K562 (cell line): ENCODE results near the gene NUDT21. TPM values are rescaled to one million over a fixed set of nuclear protein-coding genes. Genes with fewer than 3 reads are reported as not detected.

Source experiments
- CEBPB ChIP-seq: fragments of 450-650 bp; IDR thresholded peaks from 2 replicates; pipeline ENCODE4 v1.6.1; 2016; ENCODE audit warnings: missing genetic modification characterization, missing compliant biosample characterization
- KLF13 ChIP-seq: fragments of 450-650 bp; IDR thresholded peaks from 2 replicates; pipeline ENCODE4 v1.6.1; 2016; ENCODE audit warnings: missing genetic modification characterization, low read depth, mild to moderate bottlenecking, missing compliant biosample characterization, moderate library complexity, borderline replicate concordance
- MAFG ChIP-seq: fragments of 450-650 bp; conservative IDR thresholded peaks from 2 replicates; pipeline ENCODE4 v1.6.1; 2016; ENCODE audit warnings: missing genetic modification characterization, missing compliant biosample characterization
- MIER1 ChIP-seq: fragments of 450-650 bp; IDR thresholded peaks from 2 replicates; pipeline ENCODE4 v1.6.1; 2016; ENCODE audit warnings: antibody characterized with exemption, mild to moderate bottlenecking, low read depth
- RHOXF2B ChIP-seq: fragments of 250-450 bp; sonication (Bioruptor Pico); conservative IDR thresholded peaks from 2 replicates; pipeline ENCODE4 v1.5.1; 2021
- TFAM ChIP-seq: fragments of 250-450 bp; sonication (Bioruptor Pico); conservative IDR thresholded peaks from 2 replicates; pipeline ENCODE4 v1.5.0; 2021; ENCODE audit warnings: mild to moderate bottlenecking, moderate library complexity
- WHSC1 ChIP-seq: IDR thresholded peaks from one replicate; pipeline ENCODE4 v1.6.1; 2012; ENCODE audit warnings: low read length, control low read depth, inconsistent platforms
- ZNF184 ChIP-seq: sonication (generic); formaldehyde crosslinking; IDR thresholded peaks from 2 replicates; pipeline ENCODE4 v1.5.0; 2020; ENCODE audit warnings: missing genetic modification reagents
- polyA plus RNA-seq, 8 experiments: library from polyadenylated mRNA; depleted of rRNA in 4 of 8; stranded (reverse) in 5 of 8; unstranded in 3 of 8; fragments of >200 nt; fragmentation: Nextera tagmentation in 2 of 8; fragmentation: Illumina TruSeq in 1 of 8; extraction: Ambion mirVana in 2 of 8; extraction: Trizol in 1 of 8; gene quantifications; 2 replicates each; pipeline versions ENCODE4 v1.2.1 to v1.2.3, GENCODE V29; 2011 to 2014; ENCODE audit warnings: inconsistent platforms in 1 of 8, missing spikeins in 1 of 8
- total RNA-seq, 7 experiments: library from RNA; depleted of rRNA in 6 of 7; stranded (reverse); fragments of >200 nt in 6 of 7; fragmentation: Illumina TruSeq in 2 of 7; extraction: Trizol in 2 of 7; gene quantifications; 2 replicates each; pipeline versions ENCODE4 v1.2.1 to v1.2.3, GENCODE V29; 2011 to 2021; ENCODE audit warnings: low replicate concordance in 1 of 7
- TF ChIP-seq, protein P1 (sequence below), 2 experiments: fragments of 200-800 bp in 1 of 2; sonication (Bioruptor generic) in 1 of 2; sonication (generic) in 1 of 2; formaldehyde crosslinking in 1 of 2; IDR thresholded peaks in 1 of 2; conservative IDR thresholded peaks in 1 of 2; 2 replicates each; pipeline versions ENCODE4 v1.5.0 to v1.6.1; 2016 to 2020; ENCODE audit warnings: missing compliant biosample characterization in 1 of 2, missing genetic modification characterization in 1 of 2, missing genetic modification reagents in 1 of 2
- TF ChIP-seq, protein P2 (sequence below): fragments of 450-650 bp; IDR thresholded peaks from 2 replicates; pipeline ENCODE4 v1.6.1; 2016; ENCODE audit warnings: low read depth
- TF ChIP-seq, protein P3 (sequence below), 2 experiments: fragments of 450-650 bp in 1 of 2; sonication (generic) in 1 of 2; formaldehyde crosslinking in 1 of 2; IDR thresholded peaks in 1 of 2; conservative IDR thresholded peaks in 1 of 2; 2 replicates each; pipeline versions ENCODE4 v1.6.1 to v1.8.1; 2016 to 2023; ENCODE audit warnings: mild to moderate bottlenecking in 2 of 2, moderate library complexity in 2 of 2, inconsistent platforms in 1 of 2, missing genetic modification reagents in 1 of 2
- TF ChIP-seq, protein P4 (sequence below): fragments of 450-650 bp; formaldehyde crosslinking; IDR thresholded peaks from 2 replicates; pipeline ENCODE4 v1.4.0; 2020; ENCODE audit warnings: mild to moderate bottlenecking, moderate library complexity

Gene NUDT21
- total and polyA plus RNA-seq, 9 of the 15 experiments (the other 6 are each of a cell fraction or from before 2014, with no cell fraction given), result 62.4 to 218 (median 121) TPM

DNA sequence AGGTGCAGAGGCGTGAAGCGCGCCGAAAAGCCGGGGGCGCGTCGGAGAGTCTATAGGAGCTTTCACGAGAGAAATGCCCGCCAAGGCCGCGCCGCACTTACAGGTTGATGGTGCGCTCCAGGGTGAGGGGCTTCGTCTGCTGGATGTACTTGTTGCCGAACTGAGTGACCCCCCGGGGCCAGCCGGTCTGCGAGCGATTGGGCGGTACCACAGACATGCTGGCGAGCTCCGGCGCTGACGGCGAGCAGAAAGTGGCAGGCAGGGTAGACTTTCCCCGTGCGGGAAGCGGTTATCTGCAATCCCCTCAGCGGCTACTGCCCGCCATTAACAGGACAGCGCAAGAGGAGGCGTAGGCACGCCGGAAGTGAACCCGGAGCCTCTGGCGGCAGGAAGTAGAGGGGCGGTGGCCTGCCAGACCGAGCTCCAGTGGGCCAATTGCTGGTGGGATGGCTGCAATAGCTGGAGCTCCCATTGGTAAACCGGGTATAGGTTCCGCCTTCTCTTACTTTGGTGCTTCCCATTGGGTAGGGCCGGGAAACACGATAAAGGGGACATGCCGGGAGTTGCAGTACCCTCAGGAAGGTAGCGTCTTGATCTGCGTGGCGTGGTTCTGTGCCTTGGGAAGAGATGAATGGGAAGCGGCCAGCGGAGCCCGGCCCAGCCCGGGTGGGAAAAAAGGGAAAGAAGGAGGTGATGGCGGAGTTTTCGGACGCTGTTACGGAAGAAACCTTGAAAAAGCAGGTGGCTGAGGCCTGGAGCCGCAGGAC, at the start of gene NUDT21, which contains the start of gene OGFOD1 (continued):
- TF ChIP-seq, protein P1, sequence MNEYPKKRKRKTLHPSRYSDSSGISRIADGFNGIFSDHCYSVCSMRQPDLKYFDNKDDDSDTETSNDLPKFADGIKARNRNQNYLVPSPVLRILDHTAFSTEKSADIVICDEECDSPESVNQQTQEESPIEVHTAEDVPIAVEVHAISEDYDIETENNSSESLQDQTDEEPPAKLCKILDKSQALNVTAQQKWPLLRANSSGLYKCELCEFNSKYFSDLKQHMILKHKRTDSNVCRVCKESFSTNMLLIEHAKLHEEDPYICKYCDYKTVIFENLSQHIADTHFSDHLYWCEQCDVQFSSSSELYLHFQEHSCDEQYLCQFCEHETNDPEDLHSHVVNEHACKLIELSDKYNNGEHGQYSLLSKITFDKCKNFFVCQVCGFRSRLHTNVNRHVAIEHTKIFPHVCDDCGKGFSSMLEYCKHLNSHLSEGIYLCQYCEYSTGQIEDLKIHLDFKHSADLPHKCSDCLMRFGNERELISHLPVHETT (CRISPR knock-in tag; conservative IDR thresholded peaks at IDR 0.05 in 1 of 2, IDR thresholded peaks at IDR 0.05 in 1 of 2), result 0 out of 4 replicates have a peak, but pooled peaks of 1 of the 2 experiments have one; percentile 47
- TF ChIP-seq TFAM (no peak), RHOXF2B (CRISPR knock-in tag) (no peak), ZNF184 (CRISPR knock-in tag) (no peak), MIER1 (no peak), MAFG (no peak), WHSC1 (no peak), CEBPB (tag) (0 out of 2 replicates have a peak, but pooled peaks have one; percentile 24), KLF13 (no peak)
- TF ChIP-seq, protein P2, sequence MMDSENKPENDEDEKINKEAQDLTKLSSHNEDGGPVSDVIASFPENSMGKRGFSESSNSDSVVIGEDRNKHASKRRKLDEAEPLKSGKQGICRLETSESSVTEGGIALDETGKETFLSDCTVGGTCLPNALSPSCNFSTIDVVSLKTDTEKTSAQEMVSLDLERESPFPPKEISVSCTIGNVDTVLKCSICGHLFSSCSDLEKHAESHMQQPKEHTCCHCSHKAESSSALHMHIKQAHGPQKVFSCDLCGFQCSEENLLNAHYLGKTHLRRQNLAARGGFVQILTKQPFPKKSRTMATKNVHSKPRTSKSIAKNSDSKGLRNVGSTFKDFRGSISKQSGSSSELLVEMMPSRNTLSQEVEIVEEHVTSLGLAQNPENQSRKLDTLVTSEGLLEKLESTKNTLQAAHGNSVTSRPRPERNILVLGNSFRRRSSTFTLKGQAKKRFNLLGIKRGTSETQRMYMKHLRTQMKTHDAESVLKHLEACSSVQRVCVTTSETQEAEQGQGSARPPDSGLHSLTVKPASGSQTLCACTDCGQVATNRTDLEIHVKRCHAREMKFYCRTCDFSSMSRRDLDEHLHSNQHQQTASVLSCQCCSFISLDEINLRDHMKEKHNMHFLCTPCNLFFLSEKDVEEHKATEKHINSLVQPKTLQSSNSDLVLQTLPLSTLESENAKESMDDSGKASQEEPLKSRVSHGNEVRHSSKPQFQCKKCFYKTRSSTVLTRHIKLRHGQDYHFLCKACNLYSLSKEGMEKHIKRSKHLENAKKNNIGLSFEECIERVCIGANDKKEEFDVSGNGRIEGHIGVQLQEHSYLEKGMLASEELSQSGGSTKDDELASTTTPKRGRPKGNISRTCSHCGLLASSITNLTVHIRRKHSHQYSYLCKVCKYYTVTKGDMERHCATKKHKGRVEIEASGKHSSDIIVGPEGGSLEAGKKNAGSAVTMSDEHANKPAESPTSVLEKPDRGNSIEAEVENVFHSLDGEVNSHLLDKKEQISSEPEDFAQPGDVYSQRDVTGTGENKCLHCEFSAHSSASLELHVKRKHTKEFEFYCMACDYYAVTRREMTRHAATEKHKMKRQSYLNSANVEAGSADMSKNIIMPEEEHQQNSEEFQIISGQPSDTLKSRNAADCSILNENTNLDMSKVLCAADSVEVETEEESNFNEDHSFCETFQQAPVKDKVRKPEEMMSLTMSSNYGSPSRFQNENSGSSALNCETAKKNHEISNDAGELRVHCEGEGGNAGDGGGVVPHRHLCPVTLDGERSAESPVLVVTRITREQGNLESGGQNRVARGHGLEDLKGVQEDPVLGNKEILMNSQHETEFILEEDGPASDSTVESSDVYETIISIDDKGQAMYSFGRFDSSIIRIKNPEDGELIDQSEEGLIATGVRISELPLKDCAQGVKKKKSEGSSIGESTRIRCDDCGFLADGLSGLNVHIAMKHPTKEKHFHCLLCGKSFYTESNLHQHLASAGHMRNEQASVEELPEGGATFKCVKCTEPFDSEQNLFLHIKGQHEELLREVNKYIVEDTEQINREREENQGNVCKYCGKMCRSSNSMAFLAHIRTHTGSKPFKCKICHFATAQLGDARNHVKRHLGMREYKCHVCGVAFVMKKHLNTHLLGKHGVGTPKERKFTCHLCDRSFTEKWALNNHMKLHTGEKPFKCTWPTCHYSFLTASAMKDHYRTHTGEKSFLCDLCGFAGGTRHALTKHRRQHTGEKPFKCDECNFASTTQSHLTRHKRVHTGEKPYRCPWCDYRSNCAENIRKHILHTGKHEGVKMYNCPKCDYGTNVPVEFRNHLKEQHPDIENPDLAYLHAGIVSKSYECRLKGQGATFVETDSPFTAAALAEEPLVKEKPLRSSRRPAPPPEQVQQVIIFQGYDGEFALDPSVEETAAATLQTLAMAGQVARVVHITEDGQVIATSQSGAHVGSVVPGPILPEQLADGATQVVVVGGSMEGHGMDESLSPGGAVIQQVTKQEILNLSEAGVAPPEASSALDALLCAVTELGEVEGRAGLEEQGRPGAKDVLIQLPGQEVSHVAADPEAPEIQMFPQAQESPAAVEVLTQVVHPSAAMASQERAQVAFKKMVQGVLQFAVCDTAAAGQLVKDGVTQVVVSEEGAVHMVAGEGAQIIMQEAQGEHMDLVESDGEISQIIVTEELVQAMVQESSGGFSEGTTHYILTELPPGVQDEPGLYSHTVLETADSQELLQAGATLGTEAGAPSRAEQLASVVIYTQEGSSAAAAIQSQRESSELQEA, result no peak
- TF ChIP-seq, protein P3, sequence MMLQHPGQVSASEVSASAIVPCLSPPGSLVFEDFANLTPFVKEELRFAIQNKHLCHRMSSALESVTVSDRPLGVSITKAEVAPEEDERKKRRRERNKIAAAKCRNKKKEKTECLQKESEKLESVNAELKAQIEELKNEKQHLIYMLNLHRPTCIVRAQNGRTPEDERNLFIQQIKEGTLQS (IDR thresholded peaks at IDR 0.05), result no peak
- TF ChIP-seq, protein P3 (CRISPR knock-in tag; conservative IDR thresholded peaks at IDR 0.05), result no peak
- TF ChIP-seq, protein P4, sequence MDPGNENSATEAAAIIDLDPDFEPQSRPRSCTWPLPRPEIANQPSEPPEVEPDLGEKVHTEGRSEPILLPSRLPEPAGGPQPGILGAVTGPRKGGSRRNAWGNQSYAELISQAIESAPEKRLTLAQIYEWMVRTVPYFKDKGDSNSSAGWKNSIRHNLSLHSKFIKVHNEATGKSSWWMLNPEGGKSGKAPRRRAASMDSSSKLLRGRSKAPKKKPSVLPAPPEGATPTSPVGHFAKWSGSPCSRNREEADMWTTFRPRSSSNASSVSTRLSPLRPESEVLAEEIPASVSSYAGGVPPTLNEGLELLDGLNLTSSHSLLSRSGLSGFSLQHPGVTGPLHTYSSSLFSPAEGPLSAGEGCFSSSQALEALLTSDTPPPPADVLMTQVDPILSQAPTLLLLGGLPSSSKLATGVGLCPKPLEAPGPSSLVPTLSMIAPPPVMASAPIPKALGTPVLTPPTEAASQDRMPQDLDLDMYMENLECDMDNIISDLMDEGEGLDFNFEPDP (CRISPR knock-in tag), result no peak
